ENCODE data around the gene RIOX2.

RIOX2 gene

GRCh38 chr3:97988784-97989568 is 16.7 kb upstream of the RIOX2 start:
- DNase-seq = no peak

DNA sequence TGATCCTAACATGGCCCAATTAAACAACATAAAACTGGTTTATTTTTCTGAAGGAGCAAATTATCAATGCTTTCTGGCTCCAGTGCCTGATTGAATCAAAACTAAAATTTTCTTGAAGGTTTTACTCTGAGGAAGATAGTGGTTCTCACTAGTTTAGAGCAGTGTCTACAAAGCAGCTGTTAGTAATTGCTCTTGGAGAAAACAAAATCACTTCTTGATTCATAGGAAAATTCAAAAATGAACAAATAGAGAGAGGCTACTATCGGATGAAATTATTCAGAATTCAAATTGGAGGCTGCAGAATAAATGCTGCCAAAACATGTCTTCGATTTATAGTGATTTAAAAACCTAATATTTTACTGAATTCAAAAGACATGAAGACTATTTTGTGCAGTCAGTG is 15.1 kb upstream of the RIOX2 start:
- no peak for DNase-seq

GRCh38 chr3:97983933-97984491 is 11.8 kb upstream of the RIOX2 start:
- no peak for DNase-seq

DNA sequence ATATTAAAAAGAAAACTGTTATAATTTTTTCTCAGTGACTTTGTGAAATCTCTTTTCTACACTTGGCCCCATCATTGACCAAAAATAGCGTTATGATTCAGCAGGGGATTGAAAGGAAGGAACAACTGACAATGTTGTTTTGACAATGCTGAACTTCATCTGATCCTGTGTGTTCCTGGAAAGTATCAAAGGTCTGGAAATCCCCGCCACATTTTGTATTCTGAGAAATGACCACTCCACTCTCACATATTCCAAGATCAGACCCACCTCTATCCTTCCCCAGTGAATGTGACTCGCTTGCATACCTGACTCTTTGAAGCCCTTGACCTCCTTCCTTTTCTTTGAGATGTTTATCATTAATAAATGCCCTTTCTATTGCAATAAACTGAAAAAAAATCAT is 9.7 kb upstream of the RIOX2 start:
- no peak for DNase-seq

GRCh38 chr3:97979610-97980009 is 7.4 kb upstream of the RIOX2 start:
- no peak for DNase-seq

GRCh38 chr3:97975466-97975865 is 3.2 kb upstream of the RIOX2 start:
- no peak for DNase-seq

- DNase-seq = no peak
Measured at GRCh38 chr3:97974996-97975395, 2.8 kb upstream of the RIOX2 start.

DNA sequence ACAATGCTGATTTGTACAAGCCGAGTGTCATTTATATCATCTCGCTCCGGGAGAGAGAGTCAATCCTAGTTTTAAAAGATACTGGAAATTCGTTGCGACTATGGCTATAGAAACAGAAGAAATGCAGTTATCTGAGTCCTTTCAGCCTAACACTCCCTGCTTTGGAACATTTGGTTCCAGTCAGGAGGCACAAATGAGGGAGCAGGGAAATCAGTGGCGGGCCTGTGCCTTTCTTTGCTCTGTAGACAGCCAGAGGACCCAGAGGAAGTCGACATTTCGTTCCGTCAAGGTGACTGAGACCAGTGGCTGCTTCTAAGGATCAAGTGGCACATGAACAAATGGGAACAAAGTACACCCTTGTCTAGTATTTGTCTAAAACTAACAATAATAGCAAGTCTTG is 745 bp upstream of the RIOX2 start:
- no peak for DNase-seq

- DNase-seq = no peak
Measured at GRCh38 chr3:97970956-97971620, 1.1 kb downstream of the RIOX2 start.

DNA sequence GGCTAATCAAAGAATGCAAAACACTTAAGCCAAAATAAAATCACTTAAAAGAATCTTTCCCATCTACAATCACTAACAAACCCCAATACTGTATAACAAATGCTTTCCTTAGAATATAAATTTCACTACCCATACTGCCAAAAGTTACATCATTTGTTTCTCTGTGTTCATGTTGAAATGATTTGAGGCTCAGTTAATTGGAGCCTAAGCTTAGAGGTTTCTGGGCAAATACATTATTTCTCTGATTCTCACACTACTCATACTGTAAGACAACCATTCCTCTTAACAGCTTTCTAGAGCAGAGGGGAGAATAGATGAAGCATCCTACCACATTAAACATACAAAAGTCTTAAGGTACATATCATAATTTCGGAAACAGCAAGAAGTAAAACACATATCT is 2.1 kb downstream of the RIOX2 start:
- DNase-seq = no peak

GRCh38 chr3:97969541-97969940 is 2.7 kb downstream of the RIOX2 start:
- DNase-seq = no peak

DNA sequence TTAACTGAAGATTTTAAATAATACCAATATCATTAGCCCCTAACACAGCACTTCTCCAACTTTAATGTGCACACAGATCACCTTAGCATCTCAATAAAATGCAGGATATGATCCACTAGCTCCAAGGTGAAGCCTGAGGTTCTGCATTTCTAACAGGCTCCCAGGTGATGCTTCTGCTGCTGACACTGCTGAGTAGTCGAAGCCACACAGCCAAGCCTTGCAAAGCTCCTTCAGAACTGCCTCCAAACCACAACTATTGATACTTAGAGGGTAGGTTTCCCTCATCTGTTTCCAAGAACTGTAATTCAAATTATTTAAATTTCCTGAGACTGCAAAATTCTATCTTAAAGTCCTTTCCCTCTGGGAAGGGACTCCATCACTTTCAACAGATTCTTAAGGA is 3.9 kb downstream of the RIOX2 start:
- DNase-seq = no peak

DNA sequence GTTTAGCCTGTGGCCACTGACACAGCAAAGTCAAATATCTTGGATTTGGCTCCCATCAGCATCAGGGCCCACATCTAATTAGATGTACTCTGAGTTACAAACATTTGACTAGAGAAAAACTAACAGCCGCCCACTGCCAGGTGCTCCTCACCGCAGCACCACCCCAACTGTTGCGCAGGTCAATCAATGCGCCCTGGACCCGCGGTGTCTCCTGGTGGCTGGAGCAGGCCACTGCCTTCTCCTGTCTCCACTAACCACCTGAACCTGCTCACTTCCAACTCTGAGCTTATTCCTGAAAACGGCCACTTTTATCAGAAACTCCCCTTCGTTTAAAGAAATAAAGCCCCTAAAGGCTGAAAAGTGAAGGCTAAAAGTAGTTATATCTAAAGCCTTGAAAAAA is 4.3 kb downstream of the RIOX2 start:
- no peak for DNase-seq

DNA sequence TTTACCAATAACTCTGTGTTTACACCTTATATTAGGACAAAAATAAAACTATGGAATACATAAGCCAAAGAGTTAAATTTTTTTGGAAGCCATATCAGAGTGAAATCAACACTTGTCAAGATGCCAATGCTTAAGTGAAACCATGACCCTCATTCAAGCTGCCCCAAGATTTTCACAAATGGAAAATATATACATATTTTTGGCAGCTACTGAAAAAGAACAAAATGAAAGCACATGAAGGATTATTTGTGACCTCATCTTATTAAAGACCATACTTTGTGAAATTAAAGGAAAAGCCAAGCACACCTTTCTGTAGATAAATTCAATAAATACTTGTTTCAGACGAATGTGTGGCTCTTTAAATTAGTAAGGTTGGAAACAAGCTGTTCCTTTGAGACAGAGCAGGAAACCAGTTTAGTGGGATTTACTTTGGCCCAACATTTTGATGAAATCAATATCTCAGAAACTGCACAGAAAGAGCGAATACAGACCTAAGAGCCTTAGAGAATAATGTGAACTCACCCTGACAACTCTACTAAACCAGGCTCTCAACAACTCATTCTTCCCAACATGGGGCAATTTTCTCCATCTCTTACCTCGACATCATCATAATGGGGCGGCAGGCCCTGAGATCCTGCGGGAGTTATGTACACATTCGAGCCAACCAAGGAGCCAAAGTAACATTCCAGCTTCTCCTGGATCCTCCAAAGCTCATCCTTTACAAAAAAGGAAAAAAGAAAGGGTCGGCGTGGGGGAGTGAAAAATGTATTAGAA is 11.1 kb downstream of the RIOX2 start:
- no peak for DNase-seq

DNA sequence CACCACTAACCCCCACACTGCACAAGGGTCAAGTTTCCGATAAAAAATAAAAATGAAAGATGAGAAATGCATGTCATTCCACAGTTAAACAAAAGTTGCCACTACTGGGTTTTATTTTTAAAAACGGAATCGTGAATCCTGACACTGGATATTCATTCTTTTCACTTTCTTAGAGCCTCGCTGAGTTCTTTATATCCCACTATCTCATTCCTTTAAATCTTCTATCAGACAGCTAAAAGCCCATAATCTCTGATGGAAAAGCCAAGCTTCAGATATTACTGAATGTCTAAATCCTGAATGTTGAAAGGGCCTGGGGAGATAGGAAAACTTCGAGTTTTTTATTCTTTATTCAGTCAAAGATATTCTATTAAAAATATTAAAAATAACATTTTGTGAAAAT is 11.7 kb downstream of the RIOX2 start:
- DNase-seq = no peak

DNA sequence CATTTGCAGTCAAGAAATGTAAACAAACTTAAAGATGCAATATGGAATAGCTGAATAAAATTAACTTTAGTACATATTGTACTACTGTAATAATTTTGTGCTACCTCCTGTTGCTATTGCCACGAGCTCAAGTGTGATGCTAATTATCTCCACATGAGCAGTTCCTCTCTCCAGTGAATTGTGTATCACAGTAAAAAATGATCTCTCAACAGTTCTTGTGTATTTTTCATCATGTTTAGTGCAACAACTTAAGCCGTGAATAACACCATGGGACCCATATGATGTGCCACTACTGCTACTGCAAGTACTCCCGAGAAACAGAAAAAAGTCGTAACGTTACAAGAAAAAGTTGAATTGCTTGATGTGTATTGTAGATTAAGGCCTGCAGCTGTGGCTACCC is 12.4 kb downstream of the RIOX2 start:
- no peak for DNase-seq

GRCh38 chr3:97958796-97959195 is 13.4 kb downstream of the RIOX2 start:
- no peak for DNase-seq

DNA sequence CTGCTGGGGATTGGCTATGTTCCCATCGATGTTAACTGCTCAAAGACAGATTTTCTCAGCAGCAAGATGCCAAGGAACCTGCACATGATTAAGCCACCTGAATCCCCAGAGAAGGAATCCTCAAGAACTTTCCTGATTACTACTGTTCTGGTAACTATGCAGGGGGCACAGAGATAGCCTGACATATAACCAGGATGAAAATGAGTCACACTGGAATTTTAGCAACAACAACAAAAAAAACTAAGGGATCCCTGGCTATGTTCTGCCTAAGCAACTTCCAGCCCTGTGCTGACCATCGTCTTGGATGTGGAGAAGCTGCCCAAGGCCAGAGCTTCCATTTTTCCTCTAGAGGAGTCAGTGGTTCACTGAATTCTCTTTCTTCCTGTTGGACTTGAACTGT is 13.8 kb downstream of the RIOX2 start:
- no peak for DNase-seq

DNA sequence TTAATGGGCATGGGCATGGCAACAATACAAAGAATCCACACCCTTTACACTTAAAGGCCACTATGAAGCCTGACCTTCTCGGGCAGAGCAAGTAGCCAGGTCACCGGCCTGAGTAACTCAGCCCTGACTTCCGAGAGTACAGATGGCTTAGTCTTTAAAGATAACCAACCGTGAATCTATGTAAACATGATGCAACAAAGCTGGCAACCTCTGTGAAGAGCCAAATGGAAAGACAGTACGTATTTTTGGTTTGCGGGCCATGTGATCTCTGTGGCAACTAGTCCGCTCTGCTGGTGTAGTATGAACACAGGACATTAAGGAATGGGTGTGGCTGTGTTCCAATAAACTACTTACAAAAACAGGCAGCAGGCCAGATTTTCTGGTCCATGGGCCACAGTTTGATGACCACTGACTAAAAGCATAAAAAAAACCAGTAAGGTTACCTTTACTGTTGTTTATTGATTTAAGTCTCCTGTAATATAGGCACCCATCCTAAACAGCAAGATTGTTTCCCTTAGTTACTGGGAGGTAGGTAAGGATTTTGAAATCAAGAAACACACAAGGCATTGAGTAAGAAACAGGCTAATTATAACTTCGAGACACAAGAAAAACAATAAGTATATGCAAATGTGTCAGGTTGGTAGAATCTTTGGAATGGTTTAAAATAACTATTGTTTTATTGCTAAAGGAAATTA is 14.5 kb downstream of the RIOX2 start:
- no peak for DNase-seq

DNA sequence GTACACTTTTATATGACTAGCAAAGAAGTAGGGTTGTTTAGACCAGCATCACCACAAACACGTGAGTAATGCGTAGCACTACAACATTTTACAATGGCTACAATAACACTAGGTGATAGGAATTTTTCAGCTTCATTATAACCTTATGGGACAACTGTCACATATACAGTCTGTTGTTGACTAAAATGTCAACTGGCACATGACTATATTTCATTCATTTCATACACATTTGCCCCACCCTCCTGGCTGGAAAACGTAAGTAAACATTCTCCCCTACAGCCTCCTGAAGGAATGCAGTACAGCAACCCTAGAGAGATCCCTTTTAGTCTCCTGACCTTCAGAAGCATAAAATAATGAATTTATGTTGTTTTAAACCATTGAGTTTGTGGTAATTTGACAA is 16.2 kb downstream of the RIOX2 start:
- DNase-seq = no peak

DNA sequence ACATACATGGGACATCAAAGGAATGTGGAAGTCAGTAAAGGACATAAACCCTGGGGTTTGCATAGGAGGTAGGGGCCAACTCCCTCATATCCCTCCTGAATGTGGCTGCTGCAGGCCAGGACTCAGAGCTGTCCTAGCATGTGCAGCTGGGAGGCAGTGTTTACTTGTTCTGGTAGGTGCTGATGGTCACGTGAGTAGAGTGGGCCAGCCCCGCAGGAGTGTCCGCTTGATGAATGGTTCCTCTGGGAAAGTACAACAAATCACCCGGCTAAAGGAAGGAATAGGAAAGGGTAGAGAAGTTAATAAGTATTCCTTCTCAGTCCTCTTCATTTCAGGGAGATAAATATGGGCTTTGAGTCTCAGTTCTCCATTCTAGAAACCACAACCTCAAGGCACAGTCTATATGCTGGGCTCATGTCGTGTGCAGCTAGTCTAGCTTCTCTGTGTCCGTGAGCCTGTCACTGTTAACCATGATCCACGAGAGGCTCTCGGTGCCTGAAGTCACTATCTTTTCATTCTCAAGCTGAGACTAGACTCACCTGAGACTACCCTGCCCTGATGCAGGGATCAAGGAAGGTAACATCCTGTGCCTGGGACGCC is 17.9 kb downstream of the RIOX2 start:
- no peak for DNase-seq

GRCh38 chr3:97952872-97953271 is 19.4 kb downstream of the RIOX2 start:
- no peak for DNase-seq

DNA sequence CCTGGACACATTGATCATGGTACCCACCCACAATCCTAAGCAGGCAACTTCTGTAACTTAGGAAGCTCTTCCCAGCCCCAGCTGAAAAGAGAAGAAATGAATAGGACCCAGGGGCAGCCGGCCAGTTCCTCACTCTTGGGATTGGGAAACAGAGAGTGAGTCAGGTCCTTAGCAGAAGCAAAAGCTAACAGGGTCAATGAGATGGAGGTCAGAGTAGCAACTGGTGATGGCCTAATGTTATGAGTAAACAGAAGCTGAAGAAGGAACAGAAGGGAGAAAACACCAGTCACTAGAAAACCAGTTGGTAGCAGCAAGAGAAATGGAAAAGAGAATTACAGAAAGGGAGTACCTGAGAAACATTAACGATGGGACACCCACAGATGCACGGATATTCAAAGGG is 20.0 kb downstream of the RIOX2 start:
- DNase-seq = no peak

Measured in activated T-cell treated with anti-CD3 and anti-CD28 coated beads, Interleukin-2, amount 50 U/mL, for 1 hour (primary cell).